Measurements from ENCODE around the gene DHRS4L2.
"Not testable (repeated sequence)": the region's sequence is repeated elsewhere in the genome, so short reads cannot be mapped to it uniquely, and the experiment has no call there.

DHRS4L2 gene

DNA sequence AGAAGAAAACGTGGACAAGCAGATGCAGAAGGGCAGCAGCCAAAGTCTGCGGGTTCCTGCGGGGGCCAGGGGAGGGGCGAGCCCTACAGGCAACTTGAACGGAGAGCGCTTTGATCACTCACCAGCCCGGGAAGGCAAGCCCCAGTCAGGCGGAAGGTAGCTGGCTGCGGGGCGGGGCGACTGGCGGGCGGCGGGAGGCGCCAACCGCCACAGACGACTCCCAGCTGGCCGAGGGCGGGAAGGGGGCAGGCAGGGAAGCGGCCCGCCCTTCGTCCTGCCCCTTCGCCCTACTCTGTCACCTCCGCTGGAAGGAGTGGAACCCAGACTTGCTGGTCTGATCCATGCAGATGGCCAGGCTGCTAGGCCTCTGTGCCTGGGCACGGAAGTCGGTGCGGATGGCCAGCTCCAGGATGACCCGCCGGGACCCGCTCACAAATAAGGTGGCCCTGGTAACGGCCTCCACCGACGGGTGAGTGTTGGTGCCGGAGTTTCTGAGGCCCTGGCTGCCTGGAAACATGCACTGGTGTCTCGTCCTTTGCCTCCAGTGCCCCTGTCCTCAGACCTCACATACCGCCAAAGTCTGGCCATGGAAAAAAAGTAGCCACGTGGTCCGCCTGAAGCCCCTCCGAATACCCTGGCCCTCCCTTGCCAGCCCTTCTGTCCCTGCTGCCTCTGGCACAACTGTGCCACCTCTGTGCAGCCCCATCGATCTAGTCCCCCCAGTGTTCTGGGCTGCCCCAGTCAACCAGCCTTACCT lies at the start of gene DHRS4L2:
TSS of gene DHRS4L2 (plus strand) at position 323 of the 757 bp plus-strand sequence. CDS start at position 342, 19 bp downstream.
- peak; percentile 73 to 83 (median 76) for DNase-seq (ENCODE audit: low read depth in 3 of 3)

DNA sequence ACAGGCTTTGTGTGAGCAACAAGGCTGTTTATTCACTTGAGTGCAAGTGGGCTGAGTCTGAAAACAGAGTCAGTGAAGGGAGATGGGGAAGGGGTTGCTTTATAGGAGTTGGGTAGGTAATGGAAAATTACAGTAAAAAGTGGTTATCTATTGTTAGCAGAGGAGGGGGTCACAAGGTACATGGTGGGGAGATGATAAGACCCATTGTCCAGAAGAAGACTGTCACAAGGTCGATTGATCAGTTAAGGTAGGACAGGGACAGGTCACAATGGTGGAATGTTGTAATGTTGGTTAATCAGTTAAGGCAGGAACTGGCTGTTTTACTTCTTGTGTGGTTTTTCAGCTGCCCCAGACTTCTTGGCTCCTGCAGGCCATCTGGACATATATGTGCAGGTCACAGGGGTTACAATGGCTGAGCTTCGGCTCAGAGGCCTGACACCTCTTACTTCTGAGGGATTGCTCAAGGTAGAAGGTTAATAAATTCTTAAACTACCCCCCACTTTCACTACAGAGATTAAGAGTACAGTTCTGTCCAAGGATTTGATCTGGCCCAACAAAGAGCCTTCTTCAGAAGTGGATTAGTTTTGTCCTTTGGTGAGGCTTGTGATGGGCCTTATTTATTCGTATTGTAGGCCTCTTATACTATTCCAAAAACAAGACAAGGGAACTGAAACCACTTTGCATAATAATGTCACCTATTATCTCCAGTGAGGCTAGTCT lies 49.0 kb upstream of the DHRS4L2 start:
- DNase-seq (ENCODE audit: low read depth in 3 of 3) = no peak

DNA sequence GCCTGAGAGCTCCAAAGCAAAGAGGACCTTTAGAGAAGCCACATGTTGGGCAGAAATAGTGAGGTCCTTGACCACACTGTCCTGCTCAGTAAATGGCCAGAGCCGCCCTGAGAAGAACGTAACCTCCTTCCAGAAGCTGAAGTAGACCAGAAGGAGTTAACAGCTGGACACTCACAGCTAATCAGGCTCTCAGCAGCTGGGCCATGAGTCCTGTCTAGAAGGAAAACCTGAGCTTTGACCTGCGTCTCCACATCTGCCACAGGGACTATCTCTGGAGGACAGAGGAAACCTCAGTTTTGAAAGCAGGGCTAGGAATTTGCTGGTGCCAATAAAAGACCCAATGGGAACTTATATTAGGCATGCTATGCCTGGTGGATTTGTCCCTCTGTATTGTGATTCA lies 47.5 kb upstream of the DHRS4L2 start:
- no peak for DNase-seq (ENCODE audit: low read depth in 3 of 3)

DNA sequence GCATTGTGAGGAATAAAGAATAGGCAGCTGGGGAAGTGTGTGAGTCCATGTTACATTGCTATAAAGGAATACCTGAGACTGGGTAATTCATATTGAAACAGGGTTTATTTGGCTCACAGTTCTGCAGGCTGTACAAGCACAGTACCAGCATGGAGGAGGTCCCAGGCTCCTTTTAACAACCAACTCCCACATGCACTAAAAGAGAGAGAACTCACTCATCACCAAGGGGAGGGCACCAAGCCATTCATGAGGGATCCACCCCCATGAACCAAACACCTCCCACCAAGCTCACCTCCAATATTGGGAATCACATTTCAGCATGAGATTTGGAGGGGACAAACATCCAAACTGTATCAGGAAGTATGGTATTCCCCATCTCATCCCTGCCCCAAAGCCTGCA lies 47.1 kb upstream of the DHRS4L2 start:
- no peak for DNase-seq (ENCODE audit: low read depth in 3 of 3)

DNA sequence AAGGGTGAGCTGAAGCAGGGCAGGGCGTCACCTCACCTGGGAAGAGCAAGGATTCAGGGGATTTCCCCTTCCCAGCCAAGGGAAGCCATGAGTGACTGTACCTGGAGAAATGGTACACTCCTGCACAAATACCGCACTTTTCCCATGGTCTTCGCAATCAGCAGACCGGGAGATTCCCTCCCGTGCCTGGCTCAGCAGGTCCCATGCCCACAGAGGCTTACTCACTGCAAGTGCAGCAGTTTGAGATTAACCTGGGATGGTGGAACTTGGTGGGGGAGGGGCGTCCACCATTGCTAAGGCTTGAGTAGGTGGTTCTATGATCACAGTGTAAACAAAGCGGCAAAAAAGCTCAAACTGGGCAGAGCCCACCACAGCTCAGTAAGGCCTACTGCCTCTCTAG lies 46.1 kb upstream of the DHRS4L2 start:
- DNase-seq (ENCODE audit: low read depth in 3 of 3) = no peak

DNA sequence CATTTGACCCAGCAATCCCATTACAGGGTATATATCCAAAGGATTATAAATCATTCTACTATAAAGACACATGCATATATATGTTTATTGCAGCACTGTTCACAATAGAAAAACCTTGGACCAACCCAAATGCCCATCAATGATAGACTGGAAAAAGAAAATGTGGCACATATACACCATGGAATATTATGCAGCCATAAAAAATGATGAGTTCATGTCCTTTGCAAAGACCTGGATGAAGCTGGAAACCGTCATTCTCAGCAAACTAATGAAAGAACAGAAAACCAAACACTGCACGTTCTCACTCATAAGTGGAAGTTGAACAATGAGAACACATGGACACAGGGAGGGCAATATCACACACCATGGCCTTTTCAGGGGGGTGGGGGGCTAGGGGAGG lies 39.7 kb upstream of the DHRS4L2 start:
- DNase-seq (ENCODE audit: low read depth in 3 of 3) = not testable (repeated sequence)

DNA sequence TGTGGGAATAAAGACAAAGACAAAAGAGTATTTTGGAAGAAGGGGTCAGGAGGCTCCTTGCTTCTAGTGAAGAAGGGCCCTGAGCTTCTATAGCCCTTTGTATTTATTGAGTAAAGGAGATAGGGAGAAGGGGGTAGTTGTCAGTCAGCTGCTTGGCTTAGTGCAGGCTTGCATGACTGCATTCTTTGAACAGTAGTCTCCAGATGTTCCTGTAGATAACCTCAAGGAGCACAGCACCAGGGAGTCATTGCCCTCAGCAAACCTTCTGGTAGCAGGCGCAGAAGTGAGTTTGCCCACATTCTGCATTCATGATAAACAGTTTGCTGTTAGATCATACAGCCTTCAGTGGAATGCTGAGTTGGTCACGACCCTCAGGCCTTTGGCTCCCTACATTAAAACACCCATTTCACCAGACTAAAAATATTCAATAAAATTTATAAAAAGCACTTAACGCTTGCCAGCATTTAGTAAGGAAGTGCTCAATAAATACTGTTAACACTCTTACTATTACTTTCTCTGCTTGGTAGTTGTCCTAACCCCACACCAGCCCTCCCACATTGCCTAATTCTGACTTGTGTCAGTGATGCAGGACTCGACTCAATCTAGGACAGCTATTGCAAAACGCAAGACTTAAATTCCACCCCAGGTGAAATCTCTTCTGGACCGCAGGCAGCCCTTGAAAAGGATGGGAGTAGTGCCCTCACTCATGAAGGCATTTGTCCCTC lies 38.2 kb upstream of the DHRS4L2 start:
- no peak for DNase-seq (ENCODE audit: low read depth in 3 of 3)

DNA sequence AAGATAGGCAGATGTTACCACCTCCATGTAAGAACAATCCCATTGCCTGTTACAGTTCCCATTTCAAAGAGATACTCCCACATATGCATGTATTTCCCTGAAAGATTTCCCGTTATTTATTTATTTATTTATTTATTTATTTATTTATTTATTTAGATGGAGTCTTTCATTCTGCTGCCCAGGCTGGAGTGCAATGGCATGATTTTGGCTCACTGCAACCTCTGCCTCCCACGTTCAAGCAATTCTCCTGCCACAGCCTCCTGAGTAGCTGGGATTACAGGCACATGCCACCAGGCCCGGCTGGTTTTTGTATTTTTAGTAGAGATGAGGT lies 37.6 kb upstream of the DHRS4L2 start:
- not testable (repeated sequence) for DNase-seq (ENCODE audit: low read depth in 3 of 3)

DNA sequence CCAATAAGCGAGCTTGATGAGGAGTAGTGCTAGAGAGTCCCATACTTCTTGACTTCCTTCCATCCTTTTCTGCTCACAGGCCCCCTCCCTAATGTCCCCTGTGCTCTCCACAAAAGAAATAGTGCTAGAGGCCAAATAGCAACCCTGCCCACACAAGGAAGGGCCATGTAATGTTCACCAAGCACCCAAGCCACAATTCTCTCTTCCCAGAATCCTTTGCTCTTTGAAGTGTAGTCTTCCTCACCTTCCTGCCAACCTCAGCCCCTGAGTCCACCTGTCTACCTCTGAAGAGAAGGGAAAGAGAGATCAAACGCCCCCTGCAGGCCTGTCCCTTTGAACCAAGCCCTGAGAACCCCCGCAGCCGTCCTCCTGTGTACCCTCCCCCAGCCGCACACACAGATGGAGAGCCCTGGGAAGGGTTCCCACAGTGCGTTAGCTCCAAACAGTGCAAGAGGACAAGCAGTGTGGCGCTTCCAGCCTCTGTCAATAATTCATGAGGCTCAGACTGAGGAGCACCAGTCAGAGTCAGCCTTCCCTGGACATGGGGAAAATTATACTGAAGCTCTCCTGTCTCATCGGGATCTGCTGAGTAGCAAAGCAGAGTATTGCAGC lies 37.0 kb upstream of the DHRS4L2 start:
- no peak for DNase-seq (ENCODE audit: low read depth in 3 of 3)

DNA sequence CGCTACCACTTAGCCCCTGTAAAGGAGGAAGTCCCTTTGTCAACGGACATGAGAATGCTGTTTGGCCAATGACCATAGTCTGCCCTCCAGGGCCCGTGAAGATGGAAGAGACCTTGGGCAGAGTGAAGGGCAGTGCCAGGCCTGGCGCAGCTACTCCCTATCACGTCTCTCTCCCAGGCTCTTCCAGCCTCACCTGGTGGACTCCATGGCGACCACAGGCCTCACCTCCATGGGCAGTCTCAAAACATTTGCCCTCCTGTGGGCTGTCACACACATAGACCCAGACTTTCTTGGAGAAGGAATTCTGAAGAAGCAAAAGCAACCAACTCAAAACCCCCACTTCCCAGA lies 35.6 kb upstream of the DHRS4L2 start:
- not testable (repeated sequence) for DNase-seq (ENCODE audit: low read depth in 3 of 3)

DNA sequence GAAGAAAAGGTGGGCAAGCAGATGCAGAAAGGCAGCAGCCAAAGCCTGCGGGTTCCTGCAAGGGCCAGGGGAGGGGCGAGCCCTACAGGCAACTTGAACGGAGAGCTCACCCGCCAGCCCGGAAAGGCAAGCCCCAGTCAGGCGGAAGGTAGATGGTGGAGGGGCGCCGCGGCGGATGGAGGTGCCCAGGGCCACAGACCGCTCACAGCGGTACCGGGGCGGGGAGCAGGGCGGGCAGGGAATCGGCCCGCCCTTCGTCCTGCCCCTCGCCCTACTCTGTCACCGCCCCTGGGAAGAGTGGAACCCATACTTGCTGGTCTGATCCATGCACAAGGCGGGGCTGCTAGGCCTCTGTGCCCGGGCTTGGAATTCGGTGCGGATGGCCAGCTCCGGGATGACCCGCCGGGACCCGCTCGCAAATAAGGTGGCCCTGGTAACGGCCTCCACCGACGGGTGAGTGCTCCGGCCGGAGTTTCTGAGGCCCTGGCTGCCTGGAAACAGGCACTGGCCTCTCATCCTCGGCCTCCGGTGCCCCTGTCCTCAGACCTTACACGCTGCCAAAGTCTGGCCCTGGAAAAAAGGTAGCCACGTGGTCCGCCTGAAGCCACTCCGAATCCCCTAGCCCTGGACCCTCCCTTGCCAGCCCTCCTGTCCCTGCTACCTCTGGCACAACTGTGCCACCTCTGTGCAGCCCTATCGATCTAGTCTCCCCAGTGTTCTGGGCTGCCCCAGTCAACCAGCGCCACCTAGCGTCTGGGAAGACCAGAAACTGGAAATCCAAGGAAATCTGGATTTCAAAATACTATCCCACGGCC lies 35.1 kb upstream of the DHRS4L2 start, which contains the start of gene DHRS4:
TSS of gene DHRS4 (plus strand) at position 307 of the 815 bp plus-strand sequence. CDS start at position 326, 19 bp downstream.
- peak; percentile 65 to 82 (median 66) for DNase-seq (ENCODE audit: low read depth in 3 of 3)

DNA sequence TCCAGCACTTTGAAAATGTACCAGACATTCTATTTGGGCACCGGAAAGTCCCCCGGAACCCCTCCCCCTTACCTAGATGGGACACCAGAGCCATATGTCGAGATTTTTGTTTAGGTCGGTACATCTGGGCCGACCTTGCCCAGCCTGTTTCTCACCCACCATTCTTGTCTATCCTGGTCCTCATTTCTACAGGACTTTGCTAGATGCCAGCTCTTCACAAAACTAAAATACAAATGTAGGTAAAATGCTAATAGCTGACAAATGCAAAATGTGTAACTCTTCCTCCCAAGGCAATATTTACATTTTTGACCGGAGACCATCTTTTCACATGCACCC lies 34.5 kb upstream of the DHRS4L2 start:
- not testable (repeated sequence) for DNase-seq (ENCODE audit: low read depth in 3 of 3)

DNA sequence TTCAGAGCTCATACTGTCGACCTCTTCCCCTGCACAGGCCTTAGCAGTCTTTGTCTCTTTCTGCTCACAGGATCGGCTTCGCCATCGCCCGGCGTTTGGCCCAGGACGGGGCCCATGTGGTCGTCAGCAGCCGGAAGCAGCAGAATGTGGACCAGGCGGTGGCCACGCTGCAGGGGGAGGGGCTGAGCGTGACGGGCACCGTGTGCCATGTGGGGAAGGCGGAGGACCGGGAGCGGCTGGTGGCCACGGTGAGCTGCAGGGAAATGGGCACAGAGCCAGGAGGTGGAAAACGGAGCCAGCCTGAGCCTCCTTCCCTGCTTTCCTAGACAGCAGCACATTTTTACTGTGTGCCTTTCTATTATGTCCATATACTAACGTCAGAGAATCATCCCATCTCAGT lies 33.8 kb upstream of the DHRS4L2 start:
- DNase-seq (ENCODE audit: low read depth in 3 of 3) = not testable (repeated sequence)

DNA sequence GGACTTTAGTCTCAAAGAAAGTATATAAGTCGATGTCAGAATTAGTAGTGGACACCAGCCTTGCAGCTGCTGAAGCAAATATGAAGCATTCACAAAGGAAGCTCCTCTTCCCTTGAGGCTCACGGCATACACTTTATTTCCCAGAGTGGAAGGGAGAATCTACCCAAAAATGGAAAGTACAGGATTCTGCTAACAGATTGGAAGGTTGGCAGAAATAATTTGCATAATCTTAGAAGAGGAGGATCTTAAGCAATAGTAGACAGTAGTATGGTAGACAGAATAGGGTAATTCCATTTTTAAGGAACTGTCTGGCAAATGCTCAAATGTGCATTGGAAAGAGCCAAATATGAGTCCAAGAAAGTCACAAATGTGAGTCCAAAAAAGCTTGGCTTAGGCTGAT lies 32.9 kb upstream of the DHRS4L2 start:
- not testable (repeated sequence) for DNase-seq (ENCODE audit: low read depth in 3 of 3)

DNA sequence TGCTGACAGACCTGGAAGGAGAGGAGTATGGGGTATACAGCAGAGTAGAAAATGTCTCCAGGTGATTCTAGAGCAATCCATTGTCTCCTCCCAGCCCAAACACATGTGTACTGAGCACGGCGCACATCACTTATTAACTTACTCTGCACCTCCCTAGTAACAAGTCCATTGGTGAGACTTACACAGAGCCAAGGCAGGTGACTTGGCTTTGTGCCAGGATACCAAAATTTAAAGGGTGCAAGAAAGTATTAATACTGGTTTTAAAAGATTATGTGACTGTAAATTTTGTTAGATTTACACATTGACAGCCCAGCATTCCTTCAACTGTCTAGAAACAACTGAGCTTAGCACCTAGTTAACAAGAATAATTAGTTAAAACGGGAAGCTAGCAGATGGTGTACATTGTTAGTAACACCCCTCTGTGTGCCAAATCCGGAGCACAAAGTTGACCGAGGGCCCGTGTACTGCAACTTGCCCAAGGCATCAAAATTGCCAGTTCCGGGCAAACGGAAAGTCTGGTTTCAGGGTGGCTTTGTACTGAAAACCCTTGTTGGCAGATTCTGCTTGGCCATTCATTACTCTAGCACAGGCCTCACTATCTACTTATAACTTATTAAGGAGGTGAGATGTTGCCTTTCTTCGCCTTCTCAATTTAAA lies 30.7 kb upstream of the DHRS4L2 start:
- not testable (repeated sequence) for DNase-seq (ENCODE audit: low read depth in 3 of 3)

DNA sequence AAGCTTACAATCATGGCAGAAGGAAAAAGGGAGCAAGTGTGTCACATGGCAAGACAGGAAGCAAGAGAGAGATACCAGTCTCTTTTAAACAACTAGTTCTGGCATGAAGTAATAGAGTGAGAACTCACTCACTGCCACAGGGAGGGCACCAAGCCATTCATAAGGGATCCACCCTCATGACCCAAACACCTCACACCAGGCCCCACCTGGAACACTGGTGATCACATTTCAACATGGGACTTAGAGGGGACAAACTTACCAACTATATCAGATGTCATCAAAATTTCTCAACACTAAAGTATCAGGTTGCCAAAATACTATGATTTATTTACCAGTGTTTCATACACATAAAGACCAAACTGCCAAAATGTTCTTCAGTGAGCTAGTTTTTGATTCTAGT lies 27.8 kb upstream of the DHRS4L2 start:
- DNase-seq (ENCODE audit: low read depth in 3 of 3) = not testable (repeated sequence)

DNA sequence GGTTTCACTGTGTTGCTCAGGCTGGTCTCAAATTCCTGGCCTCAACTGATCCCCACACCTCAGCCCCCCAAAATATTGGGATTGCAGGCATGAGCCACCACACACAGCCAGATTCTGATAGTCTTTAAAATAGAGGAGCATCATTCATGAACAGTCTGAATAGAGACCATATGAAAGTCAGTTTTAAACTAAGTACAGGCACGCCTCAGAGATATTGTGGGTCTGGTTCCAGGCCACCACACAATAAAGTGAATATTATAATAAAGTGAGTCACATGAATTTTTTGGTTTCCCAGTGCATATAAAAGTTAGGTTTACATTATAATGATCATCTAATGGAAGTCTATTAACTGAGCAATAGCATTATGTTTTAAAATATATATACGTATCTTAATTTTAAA lies 27.0 kb upstream of the DHRS4L2 start:
- not testable (repeated sequence) for DNase-seq (ENCODE audit: low read depth in 3 of 3)

DNA sequence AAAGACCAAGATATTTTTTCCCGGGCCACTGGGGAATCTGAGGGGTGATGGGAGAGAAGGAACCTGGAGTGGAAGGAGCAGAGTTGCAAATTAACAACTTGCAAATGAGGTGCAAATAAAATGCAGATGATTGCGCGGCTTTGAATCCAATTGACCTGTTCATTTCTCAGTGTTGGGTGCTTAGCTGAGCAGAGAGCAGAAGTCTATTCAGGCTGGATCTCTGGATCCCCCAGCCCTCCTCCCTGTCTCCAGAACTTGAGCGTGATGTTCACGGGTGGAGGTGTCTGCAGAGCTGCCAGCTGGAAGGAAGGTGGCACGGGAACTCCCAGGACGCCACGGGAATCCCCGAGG lies 19.6 kb upstream of the DHRS4L2 start:
- DNase-seq (ENCODE audit: low read depth in 3 of 3) = not testable (repeated sequence)

DNA sequence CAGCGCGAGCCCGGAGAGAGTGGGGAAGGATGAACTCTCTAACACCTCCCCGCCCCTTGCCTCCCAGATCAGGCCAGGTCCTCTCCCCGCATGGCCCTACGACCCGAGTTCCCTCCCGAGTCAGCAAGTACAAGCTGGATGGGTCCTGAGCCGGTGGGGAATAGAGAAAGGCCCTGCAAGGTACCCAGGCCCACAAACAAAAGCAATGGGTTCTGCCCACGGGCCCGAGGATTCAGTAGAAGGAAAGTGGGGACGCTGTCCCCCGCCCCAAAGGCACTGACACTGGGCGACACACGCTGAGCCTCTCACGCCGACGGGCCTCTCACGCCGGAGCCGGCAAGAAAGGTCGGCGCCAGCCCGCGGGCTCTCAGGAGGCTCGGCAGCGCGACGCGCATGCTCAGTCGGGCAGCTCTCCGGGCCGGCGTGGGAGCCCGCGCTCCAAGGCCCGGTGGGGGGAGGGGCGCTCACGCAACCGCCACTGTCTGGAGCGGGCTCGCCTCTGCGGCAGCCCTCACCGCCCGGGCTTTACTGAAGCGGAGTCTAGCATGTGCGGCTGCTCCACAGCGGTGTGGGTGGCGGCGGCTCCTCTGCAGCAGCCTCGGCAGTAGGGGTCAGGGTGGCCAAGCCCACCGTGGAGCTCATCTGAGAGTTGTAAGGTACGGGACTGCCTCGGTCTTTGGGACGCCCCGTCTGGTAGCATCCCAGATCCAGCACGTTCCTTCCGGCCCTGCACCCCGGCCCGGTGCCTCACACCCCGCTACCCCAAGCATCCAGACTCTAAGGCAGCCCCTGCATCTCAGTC lies 19.0 kb upstream of the DHRS4L2 start:
- peak; percentile 35 to 61 (median 45) for DNase-seq (ENCODE audit: low read depth in 3 of 3)

DNA sequence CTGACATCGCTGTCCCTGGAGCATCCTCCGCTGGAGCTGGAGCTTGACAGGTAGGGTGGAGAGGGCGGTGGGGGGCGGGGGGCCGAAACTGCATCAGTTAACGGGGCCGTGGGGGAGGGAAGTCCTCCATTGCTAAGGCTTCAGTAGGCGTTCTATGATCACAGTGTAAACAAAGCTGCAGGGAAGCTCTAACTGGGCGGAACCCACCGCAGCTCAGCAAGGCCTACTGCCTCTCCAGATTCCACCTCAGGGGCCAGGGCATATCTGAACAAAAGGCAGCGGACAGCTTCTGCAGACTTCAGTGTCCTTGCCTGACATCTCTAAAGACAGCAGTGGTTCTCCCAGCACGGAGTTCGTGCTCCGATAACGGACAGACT lies 18.5 kb upstream of the DHRS4L2 start:
- DNase-seq (ENCODE audit: low read depth in 3 of 3) = not testable (repeated sequence)
